Superior temporal gyrus (tissue), 1 donor: ENCODE data around the gene RPH3AL.
"Not testable (repeated sequence)": the region's sequence is repeated elsewhere in the genome, so short reads cannot be mapped to it uniquely, and the experiment has no call there.

Experiments
- DNase-seq: peaks from one replicate; pipeline ENCODE4 v3.0.0-alpha.2; 2016; ENCODE audit errors: extremely low spot score

The RPH3AL gene

DNA sequence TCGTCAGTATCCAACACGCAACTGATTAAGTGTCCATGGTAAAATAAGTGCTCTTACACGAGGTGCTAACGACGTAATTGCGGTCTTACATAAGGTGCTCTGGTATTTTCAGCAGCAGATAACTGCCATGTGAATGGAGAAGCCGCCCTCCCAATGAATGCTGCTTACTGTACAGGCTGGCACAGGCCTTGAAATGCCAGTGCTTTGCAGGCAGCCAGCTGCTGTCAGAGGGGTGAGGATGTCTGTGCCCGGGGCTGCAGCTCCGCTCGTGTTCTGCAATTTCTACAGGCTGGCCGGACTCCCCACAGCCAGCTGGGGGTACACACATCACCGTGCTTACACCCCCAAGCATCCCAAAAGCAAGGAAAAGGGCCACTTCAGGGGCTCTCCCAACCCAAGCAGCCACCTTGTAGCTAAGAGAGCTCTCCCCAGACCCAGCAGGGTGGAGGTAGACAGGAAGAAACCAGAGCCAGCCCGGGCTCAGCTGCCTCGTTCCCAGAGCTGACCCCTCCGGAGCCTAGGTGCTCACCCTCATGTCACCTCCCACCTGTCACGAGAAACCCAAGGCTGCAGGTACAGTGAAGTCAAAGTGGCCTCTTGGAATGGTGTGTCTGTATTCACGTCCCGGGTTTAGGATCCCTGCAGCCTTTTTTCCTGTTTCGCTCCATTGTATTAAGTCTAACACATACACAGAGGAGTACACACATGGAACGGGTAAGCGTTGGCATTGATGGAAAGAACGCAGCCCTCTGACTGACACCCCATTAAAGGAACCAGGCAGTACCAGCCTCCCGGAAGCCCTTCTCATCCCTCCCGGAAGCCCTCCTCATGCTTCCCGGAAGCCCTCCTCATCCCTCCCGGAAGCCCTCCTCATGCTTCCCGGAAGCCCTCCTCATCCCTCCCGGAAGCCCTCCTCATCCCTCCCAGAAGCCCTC is 27.2 kb upstream of the RPH3AL start:
- DNase-seq, result no peak

DNA sequence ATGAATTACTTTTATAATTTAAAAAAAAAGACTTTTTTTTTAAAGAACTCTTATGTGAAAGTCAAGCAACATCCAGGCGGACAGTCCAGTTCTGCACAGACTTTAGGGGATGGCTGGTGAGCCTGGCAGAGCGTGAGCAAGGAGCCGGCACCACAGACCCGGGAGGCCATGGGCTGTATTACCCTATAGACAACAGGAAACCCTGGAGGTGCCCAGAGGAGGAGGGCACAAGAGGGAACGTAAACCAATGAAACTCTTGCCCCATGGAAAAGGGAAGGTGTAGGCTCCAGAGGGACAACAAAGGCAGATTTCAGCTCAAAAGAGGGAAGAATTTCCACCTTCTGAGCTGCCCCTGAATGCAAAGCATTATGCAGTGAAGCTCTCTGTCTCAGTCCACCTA is 25.5 kb upstream of the RPH3AL start:
- DNase-seq, result no peak

DNA sequence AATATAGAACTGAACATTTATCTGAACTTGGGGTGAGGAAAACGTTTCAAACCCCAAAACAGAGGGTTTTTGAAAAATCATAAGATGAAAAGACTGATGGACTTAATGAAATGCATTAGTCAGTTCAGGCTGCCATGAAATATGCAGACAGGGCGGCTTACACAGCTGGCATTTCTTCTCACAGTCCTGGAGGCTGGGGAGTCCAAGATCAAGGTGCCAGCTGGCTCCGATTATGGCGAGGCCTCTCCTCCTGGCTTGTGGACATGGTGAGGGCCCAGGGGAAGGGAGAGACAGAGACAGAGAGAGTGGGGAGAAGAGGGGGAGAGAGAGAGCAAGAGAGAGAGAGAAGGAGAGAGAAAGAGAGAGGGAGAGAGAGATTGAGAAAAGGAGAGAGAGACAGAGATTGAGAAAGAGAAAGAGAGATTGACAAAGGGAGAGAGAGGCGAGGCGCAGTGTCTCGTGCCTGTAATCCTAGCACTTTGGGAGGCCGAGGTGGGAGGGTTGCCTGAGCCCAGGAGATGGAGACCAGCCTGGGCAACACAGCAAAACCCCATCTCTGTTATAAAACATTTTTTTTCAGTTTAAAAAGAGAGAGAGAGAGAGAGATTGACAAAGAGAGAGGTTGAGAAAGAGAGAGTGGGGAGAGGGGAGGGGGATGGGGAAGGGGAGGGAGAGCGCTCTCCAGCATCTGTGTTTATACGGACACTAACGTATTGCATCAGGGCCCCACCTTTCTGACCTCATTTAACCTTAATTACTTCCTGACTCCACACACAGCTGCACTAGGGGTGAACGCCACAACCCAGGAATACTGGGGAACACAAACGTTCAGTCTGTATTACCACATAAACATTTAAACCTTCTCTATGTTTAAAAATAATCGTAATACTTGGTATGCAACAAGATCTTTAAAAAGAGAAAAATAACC is 24.6 kb upstream of the RPH3AL start:
- no peak for DNase-seq

- no peak for DNase-seq
Observed at GRCh38 chr17:373613-374230, 21.1 kb upstream of the RPH3AL start.

- no peak for DNase-seq
Observed at GRCh38 chr17:372157-373152, 19.8 kb upstream of the RPH3AL start.

GRCh38 chr17:371583-371982 is 19.0 kb upstream of the RPH3AL start:
- no peak for DNase-seq

DNA sequence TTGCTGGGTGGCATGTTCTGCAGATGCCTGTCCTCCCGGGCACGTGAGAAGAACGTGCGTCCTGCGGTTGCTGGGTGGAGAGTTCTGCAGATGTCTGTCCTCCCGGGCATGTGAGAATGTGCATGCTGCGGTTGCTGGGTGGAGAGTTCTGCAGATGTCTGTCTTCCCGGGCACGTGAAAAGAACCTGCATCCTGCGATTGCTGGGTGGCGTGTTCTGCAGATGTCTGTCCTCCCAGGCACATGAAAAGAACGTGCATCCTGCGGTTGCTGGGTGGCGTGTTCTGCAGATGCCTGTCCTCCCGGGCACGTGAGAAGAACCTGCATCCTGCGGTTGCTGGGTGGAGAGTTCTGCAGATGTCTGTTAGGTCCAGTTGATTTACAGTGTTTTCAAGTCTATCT is 15.0 kb upstream of the RPH3AL start:
- DNase-seq, result not testable (repeated sequence)

DNA sequence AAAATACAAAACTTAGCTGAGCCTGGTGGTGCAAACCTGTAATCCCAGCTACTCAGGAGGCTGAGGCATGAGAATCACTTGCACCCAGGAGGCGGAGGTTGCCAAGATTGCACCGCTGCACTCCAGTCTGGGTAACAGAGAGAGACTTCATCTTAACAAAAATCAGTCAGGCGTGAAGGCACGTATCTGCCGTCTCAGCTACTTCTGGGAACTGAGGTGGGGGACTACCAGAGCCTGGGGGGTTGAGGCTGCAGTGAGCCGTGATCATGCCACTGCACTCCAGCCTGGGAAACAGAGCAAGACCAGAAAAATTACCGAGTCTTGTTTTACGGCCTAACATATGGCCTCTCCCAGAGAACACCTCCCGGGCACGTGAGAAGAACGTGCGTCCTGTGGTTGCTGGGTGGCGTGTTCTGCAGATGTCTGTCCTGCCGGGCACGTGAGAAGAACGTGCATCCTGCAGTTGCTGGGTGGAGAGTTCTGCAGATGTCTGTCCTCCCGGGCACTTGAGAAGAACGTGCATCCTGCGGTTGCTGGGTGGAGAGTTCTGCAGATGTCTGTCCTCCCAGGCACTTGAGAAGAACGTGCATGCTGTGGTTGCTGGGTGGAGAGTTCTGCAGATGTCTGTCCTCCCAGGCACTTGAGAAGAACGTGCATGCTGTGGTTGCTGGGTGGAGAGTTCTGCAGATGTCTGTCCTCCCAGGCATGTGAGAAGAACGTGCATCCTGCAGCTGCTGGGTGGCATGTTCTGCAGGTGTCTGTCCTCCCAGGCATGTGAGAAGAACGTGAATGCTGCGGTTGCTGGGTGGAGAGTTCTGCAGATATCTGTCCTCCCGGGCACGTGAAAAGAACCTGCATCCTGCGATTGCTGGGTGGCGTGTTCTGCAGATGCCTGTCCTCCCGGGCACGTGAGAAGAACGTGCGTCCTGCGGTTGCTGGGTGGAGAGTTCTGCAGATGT is 14.3 kb upstream of the RPH3AL start:
- DNase-seq, result not testable (repeated sequence)

DNA sequence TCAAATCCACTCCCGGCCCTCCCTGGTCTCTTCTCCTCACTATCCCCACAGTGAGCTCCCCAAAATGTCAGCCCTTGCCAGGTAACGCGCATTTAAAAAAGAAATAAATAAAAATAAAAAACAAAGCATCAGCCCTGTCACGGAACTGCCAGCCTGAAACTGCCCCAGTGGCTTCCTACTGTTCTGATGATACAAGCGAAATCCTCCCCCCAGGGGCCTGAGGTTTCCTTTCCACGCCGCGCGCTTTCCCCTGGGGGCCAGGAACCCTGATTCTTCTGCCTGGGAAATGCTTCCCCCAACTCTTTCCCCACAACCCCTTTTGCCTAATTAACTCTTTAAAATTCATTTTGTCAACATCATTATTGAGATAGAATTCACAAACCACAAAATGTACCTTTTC is 12.2 kb upstream of the RPH3AL start:
- no peak for DNase-seq

GRCh38 chr17:364308-364707 is 11.7 kb upstream of the RPH3AL start:
- no peak for DNase-seq

DNA sequence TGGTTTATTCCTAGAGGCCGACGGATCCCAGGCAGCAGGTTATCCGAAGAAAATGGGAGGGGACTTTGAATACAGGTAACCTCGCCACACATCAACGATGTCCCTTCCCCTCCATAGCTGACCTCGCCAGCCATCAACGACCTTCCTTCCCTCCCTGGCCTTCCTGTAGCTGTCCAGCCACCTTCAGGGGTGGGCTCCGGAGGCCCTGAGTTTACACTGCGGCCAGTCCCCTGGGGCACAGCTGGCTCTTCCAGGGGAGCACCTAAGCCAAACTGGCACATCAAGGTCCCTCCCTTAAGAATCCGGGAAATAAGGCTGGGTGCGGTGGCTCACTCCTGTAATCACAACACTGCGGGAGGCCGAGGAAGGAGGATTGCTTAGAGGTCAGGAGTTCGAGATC is 10.1 kb upstream of the RPH3AL start:
- DNase-seq, result no peak

- no peak for DNase-seq
Observed at GRCh38 chr17:360092-360750, 7.6 kb upstream of the RPH3AL start.

DNA sequence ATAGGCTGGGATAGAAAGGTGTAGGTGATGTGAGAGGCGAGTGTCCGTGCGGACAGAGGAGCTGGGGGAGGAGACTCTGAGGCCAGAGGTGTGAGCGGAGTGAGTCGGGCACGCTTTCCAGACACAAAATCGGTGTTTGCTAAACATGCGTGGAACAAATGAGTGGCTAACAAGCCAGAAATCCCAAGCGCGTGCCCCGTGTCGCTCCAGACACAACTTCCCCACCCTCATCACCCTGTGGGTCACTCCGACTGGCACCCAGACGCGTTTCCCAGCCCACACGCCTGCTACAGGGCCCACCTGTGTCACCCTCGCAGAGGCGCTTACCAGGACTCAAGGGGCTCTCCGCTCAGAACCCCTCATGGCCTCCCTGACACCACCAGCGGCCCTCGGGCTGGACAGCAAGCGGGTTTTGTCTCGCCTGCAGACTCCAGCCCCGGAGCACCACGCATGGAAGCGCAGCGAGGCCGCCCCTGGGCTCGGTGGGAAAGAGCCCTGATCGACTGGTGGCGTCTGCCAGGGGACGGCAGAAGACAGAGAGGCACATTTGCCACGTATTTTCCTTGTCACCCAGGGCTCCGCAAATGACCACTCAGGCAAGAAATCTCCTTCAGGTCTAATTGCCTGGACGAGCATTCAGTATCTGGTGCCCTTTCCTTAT is 6.0 kb upstream of the RPH3AL start:
- no peak for DNase-seq

GRCh38 chr17:357644-358043 is 5.0 kb upstream of the RPH3AL start:
- no peak for DNase-seq

DNA sequence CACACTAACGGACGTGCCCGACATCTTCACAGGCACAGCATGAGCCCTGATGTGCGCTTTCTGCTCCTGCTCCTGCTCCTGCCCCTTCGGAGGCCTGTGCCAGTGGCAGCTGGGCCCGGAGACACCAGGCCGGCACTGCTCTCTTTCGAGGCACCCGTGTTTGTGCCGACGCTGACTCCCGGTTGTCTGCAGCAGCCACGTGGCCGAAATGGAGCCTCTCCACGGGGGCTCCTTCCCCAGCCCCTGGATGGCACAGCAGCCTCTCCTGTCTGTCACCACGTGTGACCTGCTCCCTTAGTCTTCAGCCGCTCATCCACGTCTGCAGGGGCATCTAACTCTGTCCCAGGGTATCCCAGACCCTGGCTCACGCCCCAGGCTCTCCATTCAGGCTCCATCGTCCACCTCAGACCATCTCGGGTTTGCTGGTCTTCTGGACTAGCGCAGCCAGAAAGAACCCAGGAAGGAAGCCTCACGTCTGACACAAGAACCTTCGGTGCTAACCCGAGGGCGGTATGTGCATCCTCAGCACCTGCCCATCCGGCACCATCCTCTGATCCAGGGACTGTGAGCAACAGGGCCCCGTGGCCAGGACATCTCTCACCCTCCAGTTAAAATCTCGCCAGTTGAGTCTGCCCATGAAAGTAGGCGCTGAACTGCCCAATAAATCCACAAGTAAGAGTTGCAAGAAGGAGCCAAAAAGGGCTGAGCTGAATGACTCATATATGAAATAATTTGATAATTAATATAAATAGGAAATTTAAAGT is 4.2 kb upstream of the RPH3AL start:
- no peak for DNase-seq

DNA sequence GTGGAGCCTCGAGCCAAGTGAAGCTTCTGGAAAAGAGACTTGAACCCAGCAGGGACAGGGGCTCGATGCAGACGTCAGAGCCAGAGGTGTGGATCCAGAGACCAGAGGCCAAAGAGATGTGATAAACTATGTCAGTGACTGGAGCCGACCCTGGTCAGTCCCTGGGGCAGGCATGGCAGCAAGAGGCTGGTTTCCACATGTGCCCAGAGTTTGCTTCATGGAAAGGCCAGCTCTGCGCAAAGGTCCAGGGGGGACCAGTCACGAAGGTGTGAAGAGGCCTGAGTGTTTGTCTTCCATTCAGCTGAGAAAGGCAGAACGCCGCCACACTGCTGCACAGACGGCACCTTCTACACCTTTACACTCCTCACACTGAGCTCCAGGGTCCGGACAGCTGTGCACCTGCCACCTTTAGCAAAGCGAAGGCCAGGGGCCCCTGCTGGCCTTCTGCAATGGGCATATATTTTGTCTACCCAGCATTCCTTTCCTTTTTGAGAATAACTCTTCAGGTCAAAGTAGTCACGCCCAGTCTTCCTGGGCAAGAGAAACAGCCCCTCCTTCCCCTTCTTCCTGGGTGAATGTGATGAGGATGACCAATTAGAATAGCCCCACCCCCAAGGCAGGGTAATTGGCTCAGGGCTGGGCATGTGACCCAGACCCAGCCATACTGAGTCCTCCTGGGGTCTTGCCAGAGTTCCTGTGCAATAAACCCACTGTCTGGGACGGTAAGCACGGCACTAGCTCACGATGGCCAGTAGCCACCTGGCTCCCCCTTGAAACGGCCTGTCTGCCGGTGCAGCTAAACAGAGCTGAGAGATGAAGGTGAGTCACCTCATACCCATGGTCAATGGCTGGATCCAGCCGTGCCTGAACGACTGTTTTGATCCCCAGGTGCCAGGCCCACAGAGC is 2.3 kb upstream of the RPH3AL start:
- no peak for DNase-seq

- no peak for DNase-seq
Observed at GRCh38 chr17:353838-354234, 1.2 kb upstream of the RPH3AL start.
